ENCODE results near the gene CDCA4.
"Not testable (repeated sequence)": the region's sequence is repeated elsewhere in the genome, so short reads cannot be mapped to it uniquely, and the experiment has no call there.

CDCA4 gene

GRCh38 chr14:105020815-105021655 is at the start of gene CDCA4:
TSS of gene CDCA4 (minus strand) at chr14:105021083. CDS start at chr14:105011929, 9,154 bp downstream.
- in situ Hi-C loops (cut with MboI; ENCODE audit: low sequenced_read_pairs): no loop called here

- in situ Hi-C loops (cut with MboI; ENCODE audit: low sequenced_read_pairs): no loop called here
Measured at GRCh38 chr14:105069871-105070759, 49.2 kb upstream of the CDCA4 start.

GRCh38 chr14:105069522-105069870 is 48.6 kb upstream of the CDCA4 start:
- in situ Hi-C loops (cut with MboI; ENCODE audit: low sequenced_read_pairs): no loop called here

GRCh38 chr14:105068818-105069217 is 47.9 kb upstream of the CDCA4 start:
- in situ Hi-C loops (cut with MboI; ENCODE audit: low sequenced_read_pairs): no loop called here

- in situ Hi-C loops (cut with MboI; ENCODE audit: low sequenced_read_pairs): no loop called here
Measured at GRCh38 chr14:105067969-105068301, 47.1 kb upstream of the CDCA4 start.

GRCh38 chr14:105067140-105067968 is 46.5 kb upstream of the CDCA4 start:
- in situ Hi-C loops (cut with MboI; ENCODE audit: low sequenced_read_pairs): no loop called here

- in situ Hi-C loops (cut with MboI; ENCODE audit: low sequenced_read_pairs): no loop called here
Measured at GRCh38 chr14:105066240-105067071, 45.6 kb upstream of the CDCA4 start.

GRCh38 chr14:105065280-105066228 is 44.7 kb upstream of the CDCA4 start, which contains the start of gene GPR132:
TSS of gene GPR132 (minus strand) at chr14:105065430. CDS start at chr14:105055420, 10,010 bp downstream.
- in situ Hi-C loops (cut with MboI; ENCODE audit: low sequenced_read_pairs): no loop called here

- in situ Hi-C loops (cut with MboI; ENCODE audit: low sequenced_read_pairs): no loop called here
Measured at GRCh38 chr14:105064721-105065143, 43.8 kb upstream of the CDCA4 start.

GRCh38 chr14:105064001-105064400 is 43.1 kb upstream of the CDCA4 start:
- in situ Hi-C loops (cut with MboI; ENCODE audit: low sequenced_read_pairs): no loop called here

- in situ Hi-C loops (cut with MboI; ENCODE audit: low sequenced_read_pairs): not testable (repeated sequence)
Measured at GRCh38 chr14:105063506-105063905, 42.6 kb upstream of the CDCA4 start.

GRCh38 chr14:105063056-105063455 is 42.2 kb upstream of the CDCA4 start:
- in situ Hi-C loops (cut with MboI; ENCODE audit: low sequenced_read_pairs): no loop called here

- in situ Hi-C loops (cut with MboI; ENCODE audit: low sequenced_read_pairs): no loop called here
Measured at GRCh38 chr14:105062048-105062433, 41.2 kb upstream of the CDCA4 start.

- in situ Hi-C loops (cut with MboI; ENCODE audit: low sequenced_read_pairs): no loop called here
Measured at GRCh38 chr14:105061428-105062047, 40.7 kb upstream of the CDCA4 start.

- in situ Hi-C loops (cut with MboI; ENCODE audit: low sequenced_read_pairs): no loop called here
Measured at GRCh38 chr14:105060751-105061427, 40.0 kb upstream of the CDCA4 start.

GRCh38 chr14:105059925-105060565 is 39.2 kb upstream of the CDCA4 start:
- in situ Hi-C loops (cut with MboI; ENCODE audit: low sequenced_read_pairs): no loop called here

Data from HL-60/S4 treated with retinoic acid at 250 ng/mL for 4 days and 3 days (cell line).